Choroid plexus epithelial cell (primary cell): ENCODE measurements around the gene CTH.
"Not testable (repeated sequence)": the region's sequence is repeated elsewhere in the genome, so short reads cannot be mapped to it uniquely, and the experiment has no call there.

Source experiments
- DNase-seq: peaks from one replicate; pipeline ENCODE4 v3.0.0-alpha.2; 2010; ENCODE audit warnings: low read depth
- H3K4me3 ChIP-seq: 2 replicates; pipeline ENCODE4 v1.5.1; 2011; ENCODE audit warnings: low read depth, mild to moderate bottlenecking, control low read depth, low read length, moderate library complexity
- TF ChIP-seq, protein P1 (sequence below): conservative IDR thresholded peaks from 2 replicates; pipeline ENCODE4 v1.5.1; 2011; ENCODE audit warnings: low read depth, mild to moderate bottlenecking, control low read depth, inconsistent platforms, low read length, moderate library complexity

The CTH gene

GRCh38 chr1:70475023-70475422 is 64.0 kb downstream of the CTH start:
- TF ChIP-seq, protein P1, sequence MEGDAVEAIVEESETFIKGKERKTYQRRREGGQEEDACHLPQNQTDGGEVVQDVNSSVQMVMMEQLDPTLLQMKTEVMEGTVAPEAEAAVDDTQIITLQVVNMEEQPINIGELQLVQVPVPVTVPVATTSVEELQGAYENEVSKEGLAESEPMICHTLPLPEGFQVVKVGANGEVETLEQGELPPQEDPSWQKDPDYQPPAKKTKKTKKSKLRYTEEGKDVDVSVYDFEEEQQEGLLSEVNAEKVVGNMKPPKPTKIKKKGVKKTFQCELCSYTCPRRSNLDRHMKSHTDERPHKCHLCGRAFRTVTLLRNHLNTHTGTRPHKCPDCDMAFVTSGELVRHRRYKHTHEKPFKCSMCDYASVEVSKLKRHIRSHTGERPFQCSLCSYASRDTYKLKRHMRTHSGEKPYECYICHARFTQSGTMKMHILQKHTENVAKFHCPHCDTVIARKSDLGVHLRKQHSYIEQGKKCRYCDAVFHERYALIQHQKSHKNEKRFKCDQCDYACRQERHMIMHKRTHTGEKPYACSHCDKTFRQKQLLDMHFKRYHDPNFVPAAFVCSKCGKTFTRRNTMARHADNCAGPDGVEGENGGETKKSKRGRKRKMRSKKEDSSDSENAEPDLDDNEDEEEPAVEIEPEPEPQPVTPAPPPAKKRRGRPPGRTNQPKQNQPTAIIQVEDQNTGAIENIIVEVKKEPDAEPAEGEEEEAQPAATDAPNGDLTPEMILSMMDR, result no peak
- H3K4me3 ChIP-seq, result no peak overlapping the region
- no peak for DNase-seq

- DNase-seq, result no peak
- TF ChIP-seq, protein P1, result no peak
- H3K4me3 ChIP-seq, result no peak overlapping the region
Measured at GRCh38 chr1:70477090-70477489, 66.0 kb downstream of the CTH start.

DNA sequence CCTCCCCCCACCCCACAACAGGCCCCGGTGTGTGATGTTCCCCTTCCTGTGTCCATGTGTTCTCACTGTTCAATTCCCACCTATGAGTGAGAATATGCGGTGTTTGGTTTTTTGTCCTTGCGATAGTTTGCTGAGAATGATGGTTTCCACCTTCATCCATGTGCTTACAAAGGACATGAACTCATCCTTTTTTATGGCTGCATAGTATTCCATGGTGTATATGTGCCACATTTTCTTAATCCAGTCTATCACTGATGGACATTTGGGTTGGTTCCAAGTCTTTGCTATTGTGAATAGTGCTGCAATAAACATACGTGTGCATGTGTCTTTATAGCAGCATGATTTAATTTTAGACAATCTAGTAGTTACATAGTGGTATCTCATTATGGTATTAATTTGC is 66.8 kb downstream of the CTH start:
- not testable (repeated sequence) for DNase-seq, H3K4me3 ChIP-seq

DNA sequence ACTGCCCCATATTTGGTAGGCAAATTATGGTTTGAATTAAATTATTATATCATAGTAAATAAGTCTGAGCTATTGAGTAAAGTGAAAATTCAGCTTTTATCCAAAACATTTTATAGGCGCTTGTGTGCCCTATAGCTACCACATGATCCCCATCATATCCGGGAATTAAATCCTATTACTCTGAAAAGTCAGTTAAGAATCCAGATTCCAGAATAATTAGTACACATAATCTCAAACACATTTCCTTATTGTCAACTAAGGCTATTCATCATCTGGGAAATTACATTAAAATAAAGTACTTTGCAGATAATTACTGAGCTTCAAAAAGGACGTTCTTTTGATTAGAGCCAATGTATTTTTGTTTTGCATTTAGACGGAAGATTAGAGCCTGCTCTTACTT is 72.3 kb downstream of the CTH start:
- no peak overlapping the region for H3K4me3 ChIP-seq
- DNase-seq, result no peak
- TF ChIP-seq, protein P1, result no peak

DNA sequence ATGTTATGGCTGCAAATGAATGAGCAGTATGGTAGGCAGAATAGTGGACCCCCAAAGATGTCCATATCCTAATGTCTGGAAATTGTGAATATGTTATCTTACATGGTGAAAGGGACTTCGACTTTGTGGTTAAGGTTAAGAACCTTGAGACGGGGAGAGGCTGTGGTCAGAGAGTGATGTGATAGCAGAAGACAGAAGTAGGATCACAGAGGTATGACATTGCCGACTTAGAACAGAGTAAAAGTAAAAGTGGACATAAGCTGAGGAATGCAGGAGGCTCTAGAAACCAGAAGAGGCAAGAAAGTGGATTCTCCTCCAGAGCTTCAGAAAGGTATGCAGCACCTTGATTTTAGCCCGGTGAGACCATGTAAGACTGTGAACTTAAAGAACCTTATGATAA is 74.6 kb downstream of the CTH start:
- DNase-seq, result no peak
- no peak overlapping the region for H3K4me3 ChIP-seq
- TF ChIP-seq, protein P1, result no peak

DNA sequence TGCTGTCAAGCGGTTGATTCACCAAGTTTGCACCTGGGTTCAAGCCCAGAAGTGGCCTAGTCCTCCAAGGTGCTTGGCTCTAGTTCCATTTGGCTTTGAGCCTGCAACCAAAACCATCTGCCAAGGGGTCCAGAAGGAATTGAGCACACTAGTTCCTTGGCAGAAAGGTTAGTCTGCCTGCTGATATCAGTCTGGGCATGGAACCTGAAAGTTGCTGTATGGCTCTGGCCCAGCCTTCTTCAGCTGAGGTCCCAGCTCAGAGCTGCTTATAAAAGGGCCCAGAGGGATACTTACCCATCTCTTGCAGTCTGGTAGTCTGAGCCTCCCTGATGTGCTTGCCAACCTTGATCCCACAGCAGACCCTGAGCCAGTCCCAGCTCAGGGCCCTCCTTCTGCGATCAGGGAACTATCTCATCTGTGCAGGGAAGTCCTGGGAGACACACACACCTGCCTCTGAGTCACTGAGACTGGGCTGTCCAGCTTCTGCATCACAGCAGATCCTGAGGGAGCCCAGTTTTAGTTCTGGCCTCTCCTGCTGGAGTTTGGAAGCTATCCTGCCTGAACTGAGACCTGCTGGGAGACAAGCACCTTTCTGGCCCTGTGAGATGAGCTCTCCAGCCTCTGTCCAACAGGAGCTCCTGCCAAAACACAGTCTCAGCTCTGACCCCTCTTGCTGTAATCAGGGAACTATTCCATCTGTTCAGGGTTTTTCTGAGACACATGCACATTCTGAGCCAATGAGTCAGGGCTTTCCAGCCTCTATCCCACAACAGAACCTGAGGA is 75.8 kb downstream of the CTH start:
- H3K4me3 ChIP-seq, result no peak overlapping the region
- DNase-seq, result peak; percentile 86
- TF ChIP-seq, protein P1, result peak; percentile 16

DNA sequence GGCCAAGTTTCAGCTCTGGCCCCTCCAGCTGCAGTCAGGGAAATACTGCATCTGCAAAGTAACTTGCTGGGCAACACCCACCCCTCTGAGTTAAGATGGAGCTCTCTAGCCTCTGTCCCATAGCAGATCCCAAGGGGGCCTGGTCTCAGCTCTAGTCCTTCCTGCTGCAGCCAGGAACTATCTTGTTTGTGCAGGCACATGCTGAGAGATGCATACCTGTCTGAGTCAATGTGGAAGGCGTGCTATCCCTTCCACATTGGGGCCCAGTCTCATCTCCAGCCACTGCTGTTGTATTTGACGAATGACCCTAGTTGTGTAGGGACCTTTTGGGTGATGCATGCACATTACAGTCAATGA is 76.4 kb downstream of the CTH start:
- H3K4me3 ChIP-seq, result no peak overlapping the region
- TF ChIP-seq, protein P1, result no peak
- no peak for DNase-seq
